CD4-positive, CD25-positive, alpha-beta regulatory T cell (primary cell): Measurements from ENCODE around the gene PDE7B. TPM values are rescaled to one million over a fixed set of nuclear protein-coding genes. Genes with fewer than 3 reads are reported as not detected.

Source experiments
- ATAC-seq, 2 donors: fragments of 150-1000 bp; cut with Tn5 transposase; one replicate each; pipeline ENCODE4 v1.10.0; 2021; ENCODE audit warnings: low read depth in 2 of 2, moderate number of reproducible peaks in 2 of 2, moderate library complexity in 1 of 2
- DNase-seq, 3 donors: peaks; one replicate each; pipeline versions ENCODE4 v3.0.0 to v3.0.0-alpha.2; 2012 to 2022; ENCODE audit warnings: mixed read lengths in 1 of 3
- H3K27ac ChIP-seq: one replicate; pipeline ENCODE4 v1.7.0; 2013; ENCODE audit warnings: mild to moderate bottlenecking, low read length; ENCODE audit not compliant: insufficient read depth, poor library complexity, severe bottlenecking
- H3K27me3 ChIP-seq: one replicate; pipeline ENCODE4 v1.7.0; 2013; ENCODE audit warnings: low read length; ENCODE audit not compliant: control insufficient read depth, insufficient read depth
- H3K36me3 ChIP-seq: one replicate; pipeline ENCODE4 v1.7.0; 2013; ENCODE audit warnings: mild to moderate bottlenecking, low read length, moderate library complexity; ENCODE audit not compliant: control insufficient read depth, insufficient read depth
- H3K4me1 ChIP-seq: 2 replicates; pipeline ENCODE4 v1.7.0; 2013; ENCODE audit warnings: mild to moderate bottlenecking, low read length; ENCODE audit not compliant: insufficient read depth, control insufficient read depth, poor library complexity, severe bottlenecking
- H3K4me3 ChIP-seq: one replicate; pipeline ENCODE4 v1.7.0; 2013; ENCODE audit warnings: low read depth, mild to moderate bottlenecking, low read length, moderate library complexity
- H3K9me3 ChIP-seq, 2 experiments: 1 replicate in 1 of 2; 2 replicates in 1 of 2; pipeline ENCODE4 v1.7.0; 2013; ENCODE audit warnings: low read length in 2 of 2, mild to moderate bottlenecking in 1 of 2, moderate library complexity in 1 of 2; ENCODE audit not compliant: control insufficient read depth in 2 of 2
- H3K27ac Mint-ChIP-seq, 3 donors: one replicate each; pipeline ENCODE4 v1.8.0; 2020 to 2022; ENCODE audit warnings: mild to moderate bottlenecking in 3 of 3, mixed read lengths in 3 of 3, moderate library complexity in 2 of 3
- H3K27me3 Mint-ChIP-seq: one replicate; pipeline ENCODE4 v1.8.0; 2022; ENCODE audit warnings: mild to moderate bottlenecking, mixed read lengths
- H3K36me3 Mint-ChIP-seq: one replicate; pipeline ENCODE4 v1.8.0; 2020; ENCODE audit warnings: mixed read lengths
- H3K4me1 Mint-ChIP-seq, 4 donors: one replicate each; pipeline ENCODE4 v1.8.0; 2020 to 2022; ENCODE audit warnings: mixed read lengths in 4 of 4, mild to moderate bottlenecking in 1 of 4
- H3K4me3 Mint-ChIP-seq, 4 donors: one replicate each; pipeline ENCODE4 v1.8.0; 2020 to 2022; ENCODE audit warnings: mild to moderate bottlenecking in 4 of 4, mixed read lengths in 4 of 4, moderate library complexity in 3 of 4
- H3K9me3 Mint-ChIP-seq, 7 donors: one replicate each; pipeline ENCODE4 v1.8.0; 2020 to 2022; ENCODE audit warnings: mixed read lengths in 7 of 7, mild to moderate bottlenecking in 3 of 7, moderate library complexity in 2 of 7
- polyA plus RNA-seq, 4 donors: library from polyadenylated mRNA; unstranded; fragments of 300-500 nt; fragmentation: Illumina TruSeq; gene quantifications; one replicate each; pipeline ENCODE4 v1.2.3, GENCODE V29; 2021
- total RNA-seq: library from RNA; stranded (reverse); gene quantifications from one replicate; pipeline ENCODE4 v1.2.3, GENCODE V29; 2022

The PDE7B gene
- total and polyA plus RNA-seq, 5 donors from 2014 or later = 0.03 to 0.25 (median 0.07) TPM; not detected in 1

- Mint-ChIP-seq H3K4me3 (no peak overlapping the region), H3K27me3 (peaks cover 4% of the 10 kb centered on the region), H3K27ac (no peak overlapping the region), H3K4me1 (no peaks in the 10 kb centered on the region), H3K36me3 (no peaks in the 10 kb centered on the region), H3K9me3 (peaks cover 0 to 3% (median 0%) of the 10 kb centered on the region in 7 donors)
- Histone ChIP-seq H3K4me1 (no peaks in the 10 kb centered on the region), H3K36me3 (no peaks in the 10 kb centered on the region), H3K27me3 (no peaks in the 10 kb centered on the region), H3K9me3 (no peaks in the 10 kb centered on the region), H3K27ac (no peak overlapping the region), H3K4me3 (no peak overlapping the region)
- ATAC-seq = no peak
- no peak for DNase-seq
Measured at GRCh38 chr6:135976585-135976984, 125.1 kb downstream of the PDE7B start.

GRCh38 chr6:135983093-135983492, 131.6 kb downstream of the PDE7B start:
- Histone ChIP-seq H3K4me1 (no peaks in the 10 kb centered on the region), H3K36me3 (no peaks in the 10 kb centered on the region), H3K27ac (no peak overlapping the region), H3K4me3 (no peak overlapping the region), H3K9me3 (no peaks in the 10 kb centered on the region), H3K27me3 (no peaks in the 10 kb centered on the region)
- H3K4me1 Mint-ChIP-seq = peaks cover 0 to 3% (median 0%) of the 10 kb centered on the region in 4 donors
- H3K27ac Mint-ChIP-seq = no peak overlapping the region
- no peaks in the 10 kb centered on the region for H3K36me3 Mint-ChIP-seq
- peaks cover 0 to 3% (median 0%) of the 10 kb centered on the region in 7 donors for H3K9me3 Mint-ChIP-seq
- DNase-seq (no peak), ATAC-seq (no peak)
- no peak overlapping the region for H3K4me3 Mint-ChIP-seq
- H3K27me3 Mint-ChIP-seq = peaks cover 21% of the 10 kb centered on the region

GRCh38 chr6:135983718-135984343, 132.3 kb downstream of the PDE7B start:
- Histone ChIP-seq H3K9me3 (no peaks in the 10 kb centered on the region), H3K4me1 (no peaks in the 10 kb centered on the region), H3K27ac (no peak overlapping the region), H3K36me3 (no peaks in the 10 kb centered on the region), H3K27me3 (no peaks in the 10 kb centered on the region), H3K4me3 (no peak overlapping the region)
- Mint-ChIP-seq H3K27me3 (peaks cover 23% of the 10 kb centered on the region), H3K9me3 (peaks cover 0 to 3% (median 0%) of the 10 kb centered on the region in 7 donors), H3K27ac (no peak overlapping the region), H3K4me1 (peaks cover 0 to 3% (median 0%) of the 10 kb centered on the region in 4 donors), H3K4me3 (no peak overlapping the region), H3K36me3 (no peaks in the 10 kb centered on the region)
- ATAC-seq (no peak), DNase-seq (no peak)

- no peak overlapping the region for H3K4me3 ChIP-seq
- no peaks in the 10 kb centered on the region for H3K36me3 Mint-ChIP-seq
- H3K27ac Mint-ChIP-seq = no peak overlapping the region
- no peaks in the 10 kb centered on the region for H3K9me3 ChIP-seq
- no peaks in the 10 kb centered on the region for H3K36me3 ChIP-seq
- H3K27me3 ChIP-seq = no peaks in the 10 kb centered on the region
- no peak for DNase-seq
- no peak for ATAC-seq
- peaks cover 23% of the 10 kb centered on the region for H3K27me3 Mint-ChIP-seq
- H3K27ac ChIP-seq = no peak overlapping the region
- peaks cover 0 to 2% (median 0%) of the 10 kb centered on the region in 7 donors for H3K9me3 Mint-ChIP-seq
- H3K4me3 Mint-ChIP-seq = no peak overlapping the region
- H3K4me1 Mint-ChIP-seq = peaks cover 0 to 3% (median 0%) of the 10 kb centered on the region in 4 donors
- no peaks in the 10 kb centered on the region for H3K4me1 ChIP-seq
Measured at GRCh38 chr6:135985471-135985870, 134.0 kb downstream of the PDE7B start.

- Histone ChIP-seq H3K4me3 (no peak overlapping the region), H3K27ac (no peak overlapping the region), H3K27me3 (no peaks in the 10 kb centered on the region), H3K36me3 (no peaks in the 10 kb centered on the region), H3K9me3 (no peaks in the 10 kb centered on the region), H3K4me1 (no peaks in the 10 kb centered on the region)
- Mint-ChIP-seq H3K4me3 (no peak overlapping the region), H3K4me1 (peaks cover 0 to 3% (median 0%) of the 10 kb centered on the region in 4 donors), H3K36me3 (no peaks in the 10 kb centered on the region), H3K9me3 (peaks cover 0 to 2% (median 0%) of the 10 kb centered on the region in 7 donors), H3K27ac (no peak overlapping the region), H3K27me3 (peaks cover 27% of the 10 kb centered on the region)
- DNase-seq (no peak), ATAC-seq (no peak)
Measured at GRCh38 chr6:135987226-135987625, 135.7 kb downstream of the PDE7B start.

GRCh38 chr6:135990439-135990838, 138.9 kb downstream of the PDE7B start:
- H3K27me3 ChIP-seq = no peaks in the 10 kb centered on the region
- no peak for DNase-seq
- H3K4me1 Mint-ChIP-seq = no peaks in the 10 kb centered on the region
- H3K4me3 Mint-ChIP-seq = no peak overlapping the region
- H3K36me3 ChIP-seq = no peaks in the 10 kb centered on the region
- no peaks in the 10 kb centered on the region for H3K9me3 ChIP-seq
- no peak overlapping the region for H3K27ac Mint-ChIP-seq
- H3K9me3 Mint-ChIP-seq = no peaks in the 10 kb centered on the region
- no peaks in the 10 kb centered on the region for H3K4me1 ChIP-seq
- peaks cover 22% of the 10 kb centered on the region for H3K27me3 Mint-ChIP-seq
- H3K27ac ChIP-seq = no peak overlapping the region
- no peak overlapping the region for H3K4me3 ChIP-seq
- ATAC-seq = no peak
- H3K36me3 Mint-ChIP-seq = no peaks in the 10 kb centered on the region

GRCh38 chr6:135990855-135991464, 139.5 kb downstream of the PDE7B start:
- Histone ChIP-seq H3K9me3 (no peaks in the 10 kb centered on the region), H3K4me1 (no peaks in the 10 kb centered on the region), H3K27me3 (no peaks in the 10 kb centered on the region), H3K4me3 (no peak overlapping the region), H3K36me3 (no peaks in the 10 kb centered on the region), H3K27ac (no peak overlapping the region)
- no peaks in the 10 kb centered on the region for H3K9me3 Mint-ChIP-seq
- H3K4me1 Mint-ChIP-seq = no peaks in the 10 kb centered on the region
- H3K36me3 Mint-ChIP-seq = no peaks in the 10 kb centered on the region
- no peak overlapping the region for H3K4me3 Mint-ChIP-seq
- DNase-seq (no peak), ATAC-seq (no peak)
- H3K27me3 Mint-ChIP-seq = peaks cover 18% of the 10 kb centered on the region
- no peak overlapping the region for H3K27ac Mint-ChIP-seq

GRCh38 chr6:135992739-135993138, 141.2 kb downstream of the PDE7B start:
- DNase-seq (no peak), ATAC-seq (no peak)
- H3K27me3 Mint-ChIP-seq = peaks cover 9% of the 10 kb centered on the region
- no peak overlapping the region for H3K4me3 ChIP-seq
- H3K4me3 Mint-ChIP-seq = no peak overlapping the region
- H3K27me3 ChIP-seq = no peaks in the 10 kb centered on the region
- no peaks in the 10 kb centered on the region for H3K9me3 ChIP-seq
- no peaks in the 10 kb centered on the region for H3K4me1 ChIP-seq
- peaks cover 0 to 2% (median 0%) of the 10 kb centered on the region in 7 donors for H3K9me3 Mint-ChIP-seq
- H3K36me3 Mint-ChIP-seq = no peaks in the 10 kb centered on the region
- no peak overlapping the region for H3K27ac Mint-ChIP-seq
- H3K27ac ChIP-seq = no peak overlapping the region
- H3K36me3 ChIP-seq = no peaks in the 10 kb centered on the region
- no peaks in the 10 kb centered on the region for H3K4me1 Mint-ChIP-seq
